Caco-2 (cell line): Measurements from ENCODE around the gene GIPC3. TPM values are rescaled to one million over a fixed set of nuclear protein-coding genes. Genes with fewer than 3 reads are reported as not detected.

Source experiments
- BruUV-seq: library from RNA; stranded (reverse); fragments of 400-500 nt; replicated peaks from 2 replicates; lab custom pipeline; 2021; lab: Mats Ljungman, UMichigan
- CTCF ChIA-PET: fragments of 300-600 bp; sonication (Branson Sonifier 250); formaldehyde crosslinking; loops from one replicate; lab custom pipeline; 2022; ENCODE audit warnings: antibody characterized with exemption; lab: Charles Lee
- POLR2A ChIA-PET: fragments of 300-600 bp; sonication (Branson Sonifier 250); formaldehyde crosslinking; loops from one replicate; lab custom pipeline; 2022; ENCODE audit warnings: antibody characterized with exemption; lab: Charles Lee
- DNase-seq, 2 experiments: peaks; one replicate each; pipeline versions ENCODE4 v3.0.0 to v3.0.0-alpha.2; 2020 to 2022
- H3K27me3 ChIP-seq: replicated peaks from 2 replicates; pipeline ENCODE4 v1.6.0; 2011; ENCODE audit warnings: low read length; ENCODE audit not compliant: control insufficient read depth, insufficient read depth
- H3K36me3 ChIP-seq: 2 replicates; pipeline ENCODE4 v1.5.1; 2011; ENCODE audit warnings: low read length; ENCODE audit not compliant: control insufficient read depth, insufficient read depth
- H3K4me1 ChIP-seq: fragments of 250-450 bp; sonication (Bioruptor Pico); 2 replicates; pipeline ENCODE4 v1.5.1; 2020; ENCODE audit warnings: mild to moderate bottlenecking
- H3K4me3 ChIP-seq: 2 replicates; pipeline ENCODE4 v1.5.1; 2011; ENCODE audit warnings: low read depth, mild to moderate bottlenecking, control low read depth, low read length
- H3K9me3 ChIP-seq: fragments of 250-450 bp; sonication (Bioruptor Pico); 2 replicates; pipeline ENCODE4 v1.5.1; 2020; ENCODE audit warnings: mild to moderate bottlenecking, moderate library complexity
- H3K27ac Mint-ChIP-seq: one replicate; pipeline ENCODE4 v1.8.0; 2022; ENCODE audit warnings: mixed read lengths; ENCODE audit not compliant: unreplicated experiment
- H3K27me3 Mint-ChIP-seq: one replicate; pipeline ENCODE4 v1.8.0; 2022; ENCODE audit warnings: mixed read lengths; ENCODE audit not compliant: insufficient read depth, unreplicated experiment
- H3K36me3 Mint-ChIP-seq: one replicate; pipeline ENCODE4 v1.8.0; 2022; ENCODE audit warnings: mild to moderate bottlenecking, mixed read lengths; ENCODE audit not compliant: insufficient read depth, unreplicated experiment
- H3K4me1 Mint-ChIP-seq: one replicate; pipeline ENCODE4 v1.8.0; 2022; ENCODE audit warnings: low read depth, mixed read lengths; ENCODE audit not compliant: unreplicated experiment
- H3K4me3 Mint-ChIP-seq: one replicate; pipeline ENCODE4 v1.8.0; 2022; ENCODE audit warnings: mild to moderate bottlenecking, moderate library complexity, mixed read lengths; ENCODE audit not compliant: unreplicated experiment
- H3K9me3 Mint-ChIP-seq: one replicate; pipeline ENCODE4 v1.8.0; 2022; ENCODE audit warnings: mixed read lengths; ENCODE audit not compliant: unreplicated experiment
- CTCF ChIP-seq, 2 experiments: fragments of 200-600 bp in 1 of 2; IDR thresholded peaks; 1 replicate in 1 of 2; 2 replicates in 1 of 2; pipeline versions ENCODE4 v1.5.1 to v1.8.0; 2011 to 2022; ENCODE audit warnings: antibody characterized with exemption in 1 of 2, control low read depth in 1 of 2, inconsistent platforms in 1 of 2, low read depth in 1 of 2, low read length in 1 of 2, mild to moderate bottlenecking in 1 of 2, moderate library complexity in 1 of 2; ENCODE audit not compliant: insufficient read depth in 1 of 2, severe bottlenecking in 1 of 2, unreplicated experiment in 1 of 2
- intact Hi-C: fragments of 100-400 bp; cut with micrococcal nuclease; formaldehyde crosslinking; loops from one replicate; pipeline ENCODE4 v1.10.0; 2022; ENCODE audit not compliant: unreplicated experiment
- total RNA-seq: library from RNA; stranded (reverse); gene quantifications from 2 replicates; pipeline ENCODE4 v1.2.3, GENCODE V29; 2022

GIPC3 gene
- total RNA-seq, 1 experiment from 2014 or later, result not detected

- no peak for DNase-seq
- Mint-ChIP-seq H3K4me1 (peaks cover 8% of the 10 kb centered on the region), H3K36me3 (peaks cover 43% of the 10 kb centered on the region), H3K27me3 (no peaks in the 10 kb centered on the region), H3K4me3 (no peak overlapping the region), H3K27ac (no peak overlapping the region), H3K9me3 (no peaks in the 10 kb centered on the region)
- ChIA-PET CTCF (no interaction called here), POLR2A (no interaction called here)
- Histone ChIP-seq H3K9me3 (no peaks in the 10 kb centered on the region), H3K4me1 (no peaks in the 10 kb centered on the region), H3K27me3 (no peaks in the 10 kb centered on the region), H3K4me3 (no peak overlapping the region), H3K36me3 (no peaks in the 10 kb centered on the region)
- intact Hi-C loops, result loop anchor here (10.0 kb wide), 1 partner anchor 73 kb away; the partner anchor contains the start of gene CACTIN
- no TSS peak for BruUV-seq
- TF ChIP-seq CTCF (IDR thresholded peaks at IDR 0.05; ENCODE audit: insufficient read depth in 1 of 2, low read depth in 1 of 2, low read length in 1 of 2, severe bottlenecking in 1 of 2, unreplicated experiment in 1 of 2), result no peak
Observed at GRCh38 chr19:3551792-3552095, 33.5 kb upstream of the GIPC3 start.

DNA sequence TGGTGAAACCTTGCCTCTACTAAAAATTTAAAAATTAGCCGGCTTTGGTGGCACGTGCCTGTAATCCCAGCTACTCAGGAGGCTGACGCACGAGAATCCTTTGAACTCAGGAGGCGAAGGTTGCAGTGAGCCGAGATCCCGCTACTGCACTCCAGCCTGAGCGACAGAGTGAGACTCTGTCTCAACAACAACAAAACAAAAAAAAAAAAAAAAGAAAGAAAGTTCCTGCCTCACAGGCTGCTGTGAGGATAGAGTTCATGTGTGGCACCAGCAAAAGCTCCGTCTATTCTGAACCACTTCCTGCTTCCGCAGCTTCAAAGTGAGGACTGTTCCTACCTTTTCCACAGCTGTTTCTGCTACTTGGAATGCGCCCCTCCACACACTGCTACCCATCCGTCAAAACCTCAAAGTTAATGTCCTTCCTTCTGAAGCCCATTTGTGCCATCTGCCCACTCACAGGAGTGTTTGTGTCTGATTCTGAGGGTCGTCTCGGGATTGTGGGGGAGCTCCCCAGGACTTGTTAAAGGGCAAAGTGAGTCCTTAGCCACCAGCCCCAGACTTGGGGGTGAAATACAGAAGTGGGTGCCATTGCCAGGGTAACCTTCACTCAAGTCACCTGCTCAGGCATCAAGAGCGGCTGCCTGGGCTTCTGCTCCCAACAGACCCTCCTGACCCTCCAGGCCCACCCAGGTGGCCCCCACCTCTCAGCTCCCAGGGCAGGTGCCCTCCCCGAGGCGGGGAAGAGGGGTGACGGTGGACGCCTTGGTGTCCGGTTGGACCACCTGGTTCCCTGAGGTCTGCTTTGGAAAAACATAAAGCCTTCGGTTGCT, 30.8 kb upstream of the GIPC3 start:
- ChIA-PET POLR2A (no interaction called here), CTCF (no interaction called here)
- H3K4me3 ChIP-seq, result no peak overlapping the region
- DNase-seq, result no peak
- H3K36me3 ChIP-seq, result no peaks in the 10 kb centered on the region
- TSS peak; percentile 63 for BruUV-seq
- Mint-ChIP-seq H3K27ac (no peak overlapping the region), H3K4me3 (no peak overlapping the region), H3K4me1 (peaks cover 10% of the 10 kb centered on the region), H3K27me3 (no peaks in the 10 kb centered on the region), H3K9me3 (no peaks in the 10 kb centered on the region), H3K36me3 (peaks cover 37% of the 10 kb centered on the region)
- H3K4me1 ChIP-seq, result no peaks in the 10 kb centered on the region
- intact Hi-C loops, result loop anchor here (10.0 kb wide), 1 partner anchor 70 kb away; the partner anchor contains the start of gene CACTIN
- H3K27me3 ChIP-seq, result no peaks in the 10 kb centered on the region
- TF ChIP-seq CTCF (IDR thresholded peaks at IDR 0.05; ENCODE audit: insufficient read depth in 1 of 2, low read depth in 1 of 2, low read length in 1 of 2, severe bottlenecking in 1 of 2, unreplicated experiment in 1 of 2), result no peak
- H3K9me3 ChIP-seq, result no peaks in the 10 kb centered on the region

DNA sequence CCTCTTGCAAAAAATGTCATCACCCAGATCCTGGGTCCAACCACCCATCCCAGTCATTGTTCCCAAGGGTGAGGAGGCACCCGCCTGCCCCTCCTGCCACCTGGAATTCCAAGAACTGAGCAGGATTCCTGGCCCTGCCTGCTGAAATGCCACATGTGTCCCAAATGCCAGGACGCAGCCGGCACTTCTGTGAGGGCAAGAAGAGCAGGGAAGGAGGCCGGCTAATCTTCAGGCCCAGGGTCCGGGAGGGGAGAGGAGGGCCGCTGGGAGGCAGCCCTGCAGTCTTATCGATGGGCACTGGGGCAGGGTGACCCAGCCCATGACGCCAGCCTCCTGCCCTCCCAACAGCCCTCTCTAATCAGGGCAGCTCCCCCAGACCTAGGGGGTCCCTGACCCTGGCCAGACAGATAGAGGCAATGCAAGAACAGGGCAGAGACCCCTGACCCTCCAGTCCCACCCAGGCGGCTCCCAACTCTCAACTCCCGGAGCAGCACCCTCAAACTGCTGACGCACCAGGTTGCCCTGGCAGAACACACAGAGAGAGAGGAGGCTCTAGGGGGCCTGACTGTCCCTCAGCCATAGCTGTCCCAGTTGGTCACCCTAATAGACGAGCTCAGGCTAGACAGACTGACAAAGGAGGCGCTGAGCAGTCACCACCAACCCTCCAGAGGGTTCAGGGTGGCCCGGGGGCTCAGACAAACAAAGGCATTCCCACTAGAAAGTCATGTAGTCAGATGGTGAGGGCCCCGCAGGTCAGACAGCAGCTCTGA, 29.4 kb upstream of the GIPC3 start:
- no TSS peak for BruUV-seq
- ChIA-PET POLR2A (no interaction called here), CTCF (interaction anchor here (0.7 kb wide), 1 partner anchor 20 kb away, joined by 3 read pairs; no protein-coding TSS in a partner anchor)

More for the DNA sequence above, 29.4 kb upstream of the GIPC3 start:
- H3K9me3 ChIP-seq, result no peaks in the 10 kb centered on the region
- TF ChIP-seq CTCF (IDR thresholded peaks at IDR 0.05; ENCODE audit: insufficient read depth in 1 of 2, low read depth in 1 of 2, low read length in 1 of 2, severe bottlenecking in 1 of 2, unreplicated experiment in 1 of 2), result no peak
- H3K36me3 Mint-ChIP-seq, result peaks cover 34% of the 10 kb centered on the region
- no peaks in the 10 kb centered on the region for H3K36me3 ChIP-seq
- H3K9me3 Mint-ChIP-seq, result no peaks in the 10 kb centered on the region
- no peaks in the 10 kb centered on the region for H3K4me1 ChIP-seq
- intact Hi-C loops, result loop anchor here (10.0 kb wide), 1 partner anchor 69 kb away; the partner anchor contains the start of gene CACTIN
- H3K27me3 Mint-ChIP-seq, result no peaks in the 10 kb centered on the region
- H3K27me3 ChIP-seq, result no peaks in the 10 kb centered on the region
- H3K4me1 Mint-ChIP-seq, result peaks cover 10% of the 10 kb centered on the region
- DNase-seq, result no peak
- peak overlapping the region; percentile 99 for H3K4me3 Mint-ChIP-seq
- no peak overlapping the region for H3K4me3 ChIP-seq
- peak overlapping the region; percentile 91 for H3K27ac Mint-ChIP-seq
